HG02571 (cell line): ENCODE measurements around the gene SCAF4.
A peak's percentile ranks its signal among the peaks of the same experiment; 100 is the strongest.
"Not testable (repeated sequence)": the region's sequence is repeated elsewhere in the genome, so short reads cannot be mapped to it uniquely, and the experiment has no call there.

Experiments
- ATAC-seq: cut with Tn5 transposase; IDR thresholded peaks from one replicate; pipeline ENCODE4 v1.9.1; 2021; ENCODE audit warnings: mild to moderate bottlenecking, moderate library complexity; ENCODE audit not compliant: unreplicated experiment

Gene SCAF4

DNA sequence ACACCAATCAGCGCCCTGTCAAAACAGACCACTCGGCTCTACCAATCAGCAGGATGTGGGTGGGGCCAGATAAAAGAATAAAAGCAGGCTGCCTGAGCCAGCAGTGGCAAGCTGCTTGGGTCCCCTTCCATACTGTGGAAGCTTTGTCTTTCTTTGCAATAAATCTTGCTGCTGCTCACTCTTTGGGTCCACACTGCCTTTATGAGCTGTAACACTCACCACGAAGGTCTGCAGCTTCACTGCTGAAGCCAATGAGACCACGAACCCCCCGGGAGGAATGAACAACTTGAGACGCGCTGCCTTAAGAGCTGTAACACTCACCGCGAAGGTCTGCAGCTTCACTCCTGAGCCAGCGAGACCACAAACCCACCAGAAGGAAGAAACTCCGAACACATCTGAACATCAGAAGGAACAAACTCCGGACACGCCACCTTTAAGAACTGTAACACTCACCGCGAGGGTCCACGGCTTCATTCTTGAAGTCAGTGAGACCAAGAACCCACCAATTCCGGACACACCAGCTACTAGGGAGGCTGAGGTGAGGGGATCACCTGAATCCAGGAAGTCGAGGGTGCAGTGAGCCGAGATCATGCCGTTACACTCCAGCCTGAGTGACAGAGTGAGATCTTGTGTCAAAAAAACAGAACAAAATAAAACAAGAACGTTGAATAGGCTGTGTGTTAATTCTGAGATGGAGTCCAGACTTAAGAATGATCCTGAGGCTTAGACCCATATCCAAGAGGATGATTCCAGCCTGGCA lies 76.9 kb downstream of the SCAF4 start:
- not testable (repeated sequence) for ATAC-seq

DNA sequence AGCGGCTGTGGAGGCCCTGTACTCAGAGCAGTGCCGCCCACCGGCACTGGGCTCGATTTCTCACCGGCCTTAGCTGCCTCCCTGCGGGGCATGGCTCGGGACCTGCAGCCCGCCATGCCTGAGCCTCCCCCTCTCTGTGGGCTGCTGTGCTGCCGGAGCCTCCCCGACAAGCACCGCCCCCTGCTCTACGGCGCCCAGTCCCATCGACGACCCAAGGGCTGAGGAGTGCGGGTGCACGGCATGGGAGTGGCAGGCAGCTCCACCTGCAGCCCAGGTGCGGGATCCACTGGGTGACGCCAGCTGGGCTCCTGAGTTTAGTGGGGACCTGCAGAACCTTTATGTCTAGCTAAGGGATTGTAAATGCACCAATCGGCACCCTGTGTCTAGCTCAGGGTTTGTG lies 77.6 kb downstream of the SCAF4 start:
- no peak for ATAC-seq

DNA sequence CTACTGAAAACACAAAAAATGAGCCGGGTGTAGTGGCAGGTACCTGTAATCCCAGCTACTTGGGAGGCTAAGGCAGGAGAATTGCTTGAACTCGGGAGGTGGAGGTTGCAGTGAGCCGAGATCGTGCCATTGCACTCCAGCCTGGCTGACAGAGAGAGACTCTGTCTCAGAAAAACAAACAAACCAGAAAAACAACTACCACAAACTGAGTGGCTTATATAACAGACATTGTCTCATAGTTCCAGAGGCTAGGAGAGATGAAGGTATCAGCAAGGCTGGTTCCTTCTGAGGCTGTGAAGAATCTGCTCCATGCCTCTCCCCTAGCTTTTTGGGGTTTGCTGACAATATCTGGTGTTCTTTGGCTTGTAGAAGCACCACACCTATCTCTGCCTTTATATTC lies 80.4 kb downstream of the SCAF4 start:
- ATAC-seq, result not testable (repeated sequence)

DNA sequence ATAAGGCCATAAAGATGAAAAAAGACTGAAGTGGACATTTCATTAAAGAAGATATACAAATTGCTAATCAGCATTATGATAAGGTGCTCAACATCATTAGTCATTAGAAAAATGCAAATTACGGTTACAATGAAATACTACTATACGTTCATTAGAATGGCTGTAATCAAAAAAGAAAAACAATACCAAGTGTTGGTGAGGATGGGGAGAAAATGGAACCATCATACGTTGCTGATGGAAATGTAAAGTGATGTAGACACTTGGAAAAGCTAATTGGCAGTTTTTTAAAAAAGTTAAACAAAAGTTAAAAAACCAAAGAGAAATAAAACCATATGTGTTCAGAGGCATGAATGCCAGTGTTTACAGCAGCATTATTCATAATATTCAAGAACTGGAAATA lies 81.0 kb downstream of the SCAF4 start:
- ATAC-seq, result no peak

DNA sequence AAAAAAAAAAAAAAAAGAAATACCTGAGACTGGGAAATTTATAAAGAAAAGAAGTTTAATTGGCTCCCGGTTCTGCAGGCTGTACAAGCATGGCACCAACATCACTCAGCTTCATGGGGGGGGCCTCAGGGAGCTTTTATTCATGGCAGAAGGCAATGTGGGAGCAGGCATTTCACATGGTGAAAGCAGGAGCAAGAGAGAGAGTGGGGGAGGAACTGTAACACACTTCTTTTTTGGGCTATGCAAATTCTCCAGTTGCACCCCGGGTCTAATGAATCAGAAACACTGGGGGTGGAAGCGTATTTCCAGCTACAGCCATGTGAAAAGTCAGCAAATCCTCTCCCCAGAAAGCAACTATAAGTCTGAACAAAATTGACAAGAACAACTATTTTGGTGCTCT lies 84.3 kb downstream of the SCAF4 start:
- ATAC-seq, result peak; percentile 77

DNA sequence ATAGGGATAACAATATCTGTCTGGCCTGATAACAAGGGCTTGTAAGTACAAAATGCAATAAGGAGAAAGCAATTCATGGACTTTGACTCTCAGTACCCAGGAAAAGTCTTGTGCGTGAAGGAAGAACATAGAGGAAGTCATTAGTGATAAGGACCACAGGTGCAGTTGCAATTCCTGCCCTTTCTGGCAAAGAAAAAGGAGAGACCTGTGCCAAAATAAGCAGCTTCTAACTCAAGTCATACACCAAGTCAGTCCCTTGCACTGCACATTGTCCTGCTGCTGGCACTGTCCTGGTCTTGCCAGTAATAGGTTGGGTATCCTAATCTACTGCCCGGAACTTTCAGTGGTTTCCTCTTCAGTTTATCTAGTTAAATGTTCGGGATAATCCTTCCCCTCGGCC lies 87.3 kb downstream of the SCAF4 start:
- no peak for ATAC-seq

DNA sequence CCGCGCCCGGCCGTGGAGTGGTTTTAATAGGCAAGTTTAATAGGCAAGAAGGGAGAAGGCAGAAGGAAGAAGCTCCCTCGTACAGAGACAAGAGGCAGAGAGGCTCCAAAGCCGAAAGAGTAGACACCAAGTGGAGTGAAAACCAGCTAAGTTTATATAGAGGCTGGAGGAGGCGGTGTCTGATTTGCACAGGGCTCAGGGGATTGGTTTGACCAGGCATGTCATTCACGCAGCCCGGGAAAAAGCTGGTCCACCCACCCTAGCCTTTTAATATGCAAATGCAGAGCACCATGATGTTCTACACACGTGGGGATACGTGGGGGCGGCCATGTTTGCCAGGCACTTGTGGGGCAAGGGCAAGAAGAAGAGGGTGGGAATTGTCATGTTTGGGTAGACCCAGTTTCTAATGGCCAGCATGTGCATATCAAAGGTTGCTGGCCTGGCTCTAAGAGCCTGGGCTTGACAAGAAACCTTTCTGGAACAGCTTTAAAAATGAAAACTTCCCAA lies 90.4 kb downstream of the SCAF4 start:
- no peak for ATAC-seq

DNA sequence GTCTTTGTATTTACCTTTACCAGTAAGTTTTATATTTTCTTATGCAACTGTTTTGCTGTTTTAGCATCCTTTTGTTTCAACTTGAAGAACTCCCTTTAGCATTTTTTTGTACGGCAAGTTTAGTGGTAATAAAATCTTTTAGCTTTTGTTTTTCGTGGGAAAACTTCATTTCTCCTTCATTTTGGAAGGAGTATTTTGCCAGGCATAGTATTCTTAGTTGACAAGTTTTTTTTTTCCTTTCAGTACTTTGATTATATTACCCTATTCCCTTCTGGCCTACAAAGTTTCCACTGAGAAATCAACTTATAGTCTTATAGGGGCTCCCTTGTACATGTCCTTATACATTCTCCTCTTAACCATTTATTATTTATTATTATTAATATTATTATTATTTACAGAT lies 95.0 kb downstream of the SCAF4 start:
- ATAC-seq, result no peak

DNA sequence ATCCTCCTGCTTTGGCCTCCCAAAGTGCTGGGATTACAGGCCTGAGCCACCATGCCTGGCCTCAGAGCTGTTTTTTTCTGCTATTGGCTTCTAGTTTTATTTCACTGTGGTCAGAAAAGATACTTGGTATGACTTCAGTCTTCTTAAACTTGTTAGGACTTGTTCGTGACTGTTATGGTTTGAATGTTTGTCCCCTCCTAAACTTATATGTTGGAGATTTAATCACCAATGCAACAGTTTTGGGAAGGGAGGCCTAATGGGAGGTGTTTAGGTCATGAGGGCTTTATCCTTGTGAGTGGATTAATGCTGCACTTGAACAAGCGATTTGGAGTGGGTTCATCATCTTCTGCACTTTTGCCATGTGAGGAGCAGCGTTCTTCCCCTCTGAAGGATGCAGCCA lies 96.9 kb downstream of the SCAF4 start:
- no peak for ATAC-seq

DNA sequence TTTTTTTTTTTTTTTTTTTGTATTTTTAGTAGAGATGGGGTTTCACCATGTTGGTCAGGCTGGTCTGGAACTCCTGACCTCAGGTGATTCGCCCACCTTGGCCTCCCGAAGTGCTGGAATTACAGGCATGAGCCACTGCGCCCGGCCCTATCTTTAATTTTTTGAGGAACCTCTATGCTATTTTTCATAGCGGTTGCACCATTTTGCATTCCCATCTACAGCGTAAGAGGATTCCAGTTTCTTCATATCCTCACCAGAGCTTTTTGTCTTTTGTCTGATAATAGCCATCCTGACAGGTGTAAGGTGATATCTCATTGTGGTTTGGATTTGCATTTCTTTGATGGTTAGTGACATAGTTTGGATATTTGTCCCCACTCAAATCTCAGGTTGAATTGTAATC lies 100.0 kb downstream of the SCAF4 start:
- not testable (repeated sequence) for ATAC-seq

DNA sequence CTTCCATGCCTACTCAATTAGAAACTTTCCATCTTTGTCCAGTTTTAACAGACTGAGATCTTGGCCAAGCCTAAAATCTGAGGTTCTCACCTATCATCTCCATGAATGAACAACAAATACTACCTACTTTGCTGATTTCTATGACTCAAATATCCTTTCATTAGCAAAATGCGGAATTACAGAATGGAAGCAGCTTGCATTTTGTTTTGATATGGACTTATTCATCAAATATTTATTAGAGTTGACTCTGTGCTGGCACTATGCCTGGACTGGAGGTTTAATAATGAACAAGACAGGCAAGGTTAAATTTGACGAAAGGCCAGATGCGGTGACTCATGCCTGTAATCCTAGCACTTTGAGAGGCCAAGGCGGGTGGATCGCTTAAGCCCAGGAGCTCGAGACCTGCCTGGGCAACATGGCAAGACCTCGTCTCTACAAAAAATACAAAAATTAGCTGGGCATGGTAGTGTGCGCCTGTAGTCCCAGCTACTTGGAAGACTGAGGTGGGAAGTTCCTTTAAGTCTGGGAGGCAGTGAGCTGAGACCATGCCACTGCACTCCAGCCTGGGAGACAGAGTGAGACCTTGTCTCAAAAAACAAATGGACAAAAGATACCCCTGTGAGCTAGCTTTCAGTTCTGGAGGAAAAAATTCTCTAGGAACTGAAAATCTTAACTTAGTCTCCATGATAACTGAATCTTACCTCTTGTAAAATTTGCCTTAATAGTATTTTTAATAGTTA lies 101.8 kb downstream of the SCAF4 start:
- ATAC-seq, result no peak

DNA sequence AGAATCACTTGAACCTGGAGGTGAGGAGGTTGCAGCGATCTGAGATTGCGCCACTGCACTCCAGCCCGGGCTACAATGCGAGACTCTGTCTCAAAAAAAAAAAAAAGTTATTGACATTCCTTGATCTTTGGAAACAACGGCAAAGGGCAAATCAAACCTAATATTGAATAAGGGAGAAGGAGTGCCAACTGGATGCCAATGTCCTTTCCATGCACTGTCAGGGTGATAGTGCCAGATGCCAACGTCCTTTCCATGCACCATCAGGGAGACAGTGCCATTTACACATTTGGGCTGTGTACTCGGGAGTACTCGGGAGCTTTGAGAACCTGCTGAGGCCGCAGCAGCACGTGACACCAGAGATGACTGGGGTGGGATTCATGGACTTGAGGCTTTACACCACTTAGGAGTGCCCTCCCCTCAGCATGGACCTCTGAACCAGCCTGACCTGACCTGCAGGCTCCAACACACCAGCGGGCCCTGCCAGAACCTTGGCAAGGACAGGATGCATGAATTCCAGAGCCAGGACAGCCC lies 106.9 kb downstream of the SCAF4 start:
- ATAC-seq, result no peak

DNA sequence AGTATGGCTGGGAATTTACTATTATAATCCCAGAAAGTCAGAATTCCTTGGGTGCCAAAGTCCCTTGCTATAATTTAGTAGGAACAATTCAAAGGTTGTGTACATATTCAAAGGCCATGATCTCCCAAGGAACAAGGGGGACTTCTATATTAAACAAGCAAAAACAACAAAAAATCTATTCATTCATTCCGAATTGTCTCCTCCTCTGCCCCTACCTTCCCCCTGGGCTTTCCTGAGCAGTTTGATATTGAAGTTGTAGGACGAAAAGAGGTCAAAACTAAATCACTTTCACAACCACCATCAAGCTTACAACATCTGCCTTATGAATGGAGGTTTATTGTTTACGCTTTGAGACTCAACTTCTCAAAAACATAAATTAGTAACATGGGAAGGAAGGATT lies 107.7 kb downstream of the SCAF4 start:
- no peak for ATAC-seq

DNA sequence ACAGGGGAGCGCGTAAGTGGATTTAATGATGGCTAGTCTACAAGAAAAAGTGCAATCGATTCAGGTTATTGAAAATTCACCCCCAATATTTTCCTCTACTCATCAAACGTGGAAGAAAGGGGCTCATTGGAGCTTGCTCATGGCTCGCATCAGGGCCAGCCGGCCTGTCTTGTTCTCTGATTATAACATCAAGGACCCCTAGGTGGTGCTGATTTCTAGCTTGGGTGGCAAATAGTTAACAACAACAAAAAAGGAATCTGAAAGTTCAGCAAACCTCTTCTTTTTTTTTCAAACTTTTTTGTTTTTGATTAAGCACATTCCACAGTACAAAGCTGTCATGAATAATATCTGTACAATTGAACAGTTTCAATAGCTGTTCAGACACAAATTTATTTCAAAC lies 108.3 kb downstream of the SCAF4 start:
- no peak for ATAC-seq

DNA sequence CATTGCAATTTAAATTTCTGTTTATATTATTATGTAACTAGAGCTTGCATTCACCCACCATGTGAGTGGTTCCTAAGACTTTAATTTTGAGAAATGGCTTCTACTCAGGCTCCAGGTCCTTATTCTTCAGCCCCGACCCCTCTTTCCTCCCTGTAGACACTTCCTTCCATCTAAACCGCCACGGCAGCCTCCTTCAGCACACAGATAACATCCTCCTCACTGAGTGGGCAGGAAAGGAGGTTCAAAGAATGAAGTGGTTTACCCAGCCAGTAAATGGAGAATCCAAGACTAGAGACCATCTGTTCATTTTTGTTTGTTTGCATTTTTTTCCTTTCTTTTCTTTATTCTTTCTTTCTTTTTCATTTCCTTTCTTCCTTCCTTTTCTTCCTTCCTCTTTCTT lies 109.5 kb downstream of the SCAF4 start:
- no peak for ATAC-seq
